Measurements from ENCODE around the gene CACNB2.
"Not testable (repeated sequence)": the region's sequence is repeated elsewhere in the genome, so short reads cannot be mapped to it uniquely, and the experiment has no call there.

GRCh38 chr10:18208186-18208585 lies 68.0 kb downstream of the CACNB2 start:
- TF ChIP-seq, protein P1, sequence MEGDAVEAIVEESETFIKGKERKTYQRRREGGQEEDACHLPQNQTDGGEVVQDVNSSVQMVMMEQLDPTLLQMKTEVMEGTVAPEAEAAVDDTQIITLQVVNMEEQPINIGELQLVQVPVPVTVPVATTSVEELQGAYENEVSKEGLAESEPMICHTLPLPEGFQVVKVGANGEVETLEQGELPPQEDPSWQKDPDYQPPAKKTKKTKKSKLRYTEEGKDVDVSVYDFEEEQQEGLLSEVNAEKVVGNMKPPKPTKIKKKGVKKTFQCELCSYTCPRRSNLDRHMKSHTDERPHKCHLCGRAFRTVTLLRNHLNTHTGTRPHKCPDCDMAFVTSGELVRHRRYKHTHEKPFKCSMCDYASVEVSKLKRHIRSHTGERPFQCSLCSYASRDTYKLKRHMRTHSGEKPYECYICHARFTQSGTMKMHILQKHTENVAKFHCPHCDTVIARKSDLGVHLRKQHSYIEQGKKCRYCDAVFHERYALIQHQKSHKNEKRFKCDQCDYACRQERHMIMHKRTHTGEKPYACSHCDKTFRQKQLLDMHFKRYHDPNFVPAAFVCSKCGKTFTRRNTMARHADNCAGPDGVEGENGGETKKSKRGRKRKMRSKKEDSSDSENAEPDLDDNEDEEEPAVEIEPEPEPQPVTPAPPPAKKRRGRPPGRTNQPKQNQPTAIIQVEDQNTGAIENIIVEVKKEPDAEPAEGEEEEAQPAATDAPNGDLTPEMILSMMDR (conservative IDR thresholded peaks at IDR 0.05) = not testable (repeated sequence)
- not testable (repeated sequence) for TF ChIP-seq EZH2 (IDR thresholded peaks at IDR 0.05; ENCODE audit: low read depth)
